Natural killer cell (primary cell): ENCODE results near the gene TNFSF13B. TPM values are rescaled to one million over a fixed set of nuclear protein-coding genes. Genes with fewer than 3 reads are reported as not detected.

Experiments used
- ATAC-seq, 3 donors: fragments of 150-1000 bp in 2 of 3; fragments of 200-7000 bp in 1 of 3; cut with Tn5 transposase; 1 replicate in 1 of 3; 2 replicates in 2 of 3; pipeline ENCODE4 v1.10.0; 2021; ENCODE audit warnings: mild to moderate bottlenecking in 2 of 3, moderate library complexity in 2 of 3
- DNase-seq, 2 donors: peaks; one replicate each; pipeline versions ENCODE4 v3.0.0 to v3.0.0-alpha.2; 2013 to 2021; ENCODE audit warnings: mixed read lengths in 1 of 2
- H3K27ac ChIP-seq: one replicate; pipeline ENCODE4 v1.5.1; 2013; ENCODE audit warnings: mild to moderate bottlenecking, low read length
- H3K27me3 ChIP-seq: one replicate; pipeline ENCODE4 v1.6.1; 2013; ENCODE audit warnings: low read length; ENCODE audit not compliant: control insufficient read depth, insufficient read depth
- H3K36me3 ChIP-seq: one replicate; pipeline ENCODE4 v1.6.1; 2013; ENCODE audit warnings: low read length; ENCODE audit not compliant: control insufficient read depth, insufficient read depth
- H3K4me1 ChIP-seq: one replicate; pipeline ENCODE4 v1.6.1; 2013; ENCODE audit warnings: low read length; ENCODE audit not compliant: control insufficient read depth, insufficient read depth
- H3K4me3 ChIP-seq: one replicate; pipeline ENCODE4 v1.5.1; 2013; ENCODE audit warnings: low read length
- H3K9me3 ChIP-seq: one replicate; pipeline ENCODE4 v1.6.1; 2013; ENCODE audit warnings: low read length; ENCODE audit not compliant: control insufficient read depth, insufficient read depth
- H3K27ac Mint-ChIP-seq, 2 donors: one replicate each; pipeline ENCODE4 v1.8.0; 2022; ENCODE audit warnings: mild to moderate bottlenecking in 2 of 2, mixed read lengths in 2 of 2, moderate library complexity in 1 of 2
- H3K27me3 Mint-ChIP-seq, 2 donors: one replicate each; pipeline ENCODE4 v1.8.0; 2022; ENCODE audit warnings: low read depth in 2 of 2, mixed read lengths in 2 of 2
- H3K36me3 Mint-ChIP-seq: one replicate; pipeline ENCODE4 v1.8.0; 2022; ENCODE audit warnings: mixed read lengths
- H3K4me1 Mint-ChIP-seq, 2 donors: one replicate each; pipeline ENCODE4 v1.8.0; 2022; ENCODE audit warnings: mixed read lengths in 2 of 2
- H3K4me3 Mint-ChIP-seq: one replicate; pipeline ENCODE4 v1.8.0; 2022; ENCODE audit warnings: mild to moderate bottlenecking, moderate library complexity, mixed read lengths
- H3K9me3 Mint-ChIP-seq, 2 donors: one replicate each; pipeline ENCODE4 v1.8.0; 2022; ENCODE audit warnings: mixed read lengths in 2 of 2
- WGBS: methylation state at CpG from one replicate; pipeline ENCODE4 v1.1.7; 2013; ENCODE audit warnings: missing lambda C conversion rate; ENCODE audit not compliant: insufficient coverage; 5-methylcytosine and 5-hydroxymethylcytosine counted together
- intact Hi-C: fragments of 100-400 bp; cut with micrococcal nuclease; formaldehyde crosslinking; loops from one replicate; pipeline ENCODE4 v1.14.2; 2022
- total RNA-seq, 4 donors: library from RNA; stranded (reverse); fragments of 120-200 nt in 1 of 4; gene quantifications; one replicate each; pipeline versions ENCODE4 v1.2.3 to v1.2.4, GENCODE V29; 2013 to 2022
- TF ChIP-seq, protein P1 (sequence below): fragments of 200-600 bp; IDR thresholded peaks from one replicate; pipeline ENCODE4 v1.8.0; 2022; ENCODE audit warnings: antibody characterized with exemption

The TNFSF13B gene
- total RNA-seq, 3 donors from 2014 or later (not counting 1 experiment from before 2014, with no cell fraction given): 4.0 to 9.5 (median 6.3) TPM

GRCh38 chr13:108276060-108276459 is 6.5 kb downstream of the TNFSF13B start:
- Mint-ChIP-seq H3K27me3 (no peaks in the 10 kb centered on the region), H3K36me3 (no peaks in the 10 kb centered on the region), H3K27ac (no peak overlapping the region), H3K4me1 (peaks cover 0 to 8% of the 10 kb centered on the region in 2 donors), H3K4me3 (no peak overlapping the region), H3K9me3 (no peaks in the 10 kb centered on the region)
- H3K4me3 ChIP-seq: no peak overlapping the region
- DNase-seq (no peak), ATAC-seq (no peak)
- 87% methylated on average over 5 of the region's 6 CpGs for WGBS
- no peaks in the 10 kb centered on the region for H3K36me3 ChIP-seq
- no peaks in the 10 kb centered on the region for H3K4me1 ChIP-seq
- TF ChIP-seq, protein P1, sequence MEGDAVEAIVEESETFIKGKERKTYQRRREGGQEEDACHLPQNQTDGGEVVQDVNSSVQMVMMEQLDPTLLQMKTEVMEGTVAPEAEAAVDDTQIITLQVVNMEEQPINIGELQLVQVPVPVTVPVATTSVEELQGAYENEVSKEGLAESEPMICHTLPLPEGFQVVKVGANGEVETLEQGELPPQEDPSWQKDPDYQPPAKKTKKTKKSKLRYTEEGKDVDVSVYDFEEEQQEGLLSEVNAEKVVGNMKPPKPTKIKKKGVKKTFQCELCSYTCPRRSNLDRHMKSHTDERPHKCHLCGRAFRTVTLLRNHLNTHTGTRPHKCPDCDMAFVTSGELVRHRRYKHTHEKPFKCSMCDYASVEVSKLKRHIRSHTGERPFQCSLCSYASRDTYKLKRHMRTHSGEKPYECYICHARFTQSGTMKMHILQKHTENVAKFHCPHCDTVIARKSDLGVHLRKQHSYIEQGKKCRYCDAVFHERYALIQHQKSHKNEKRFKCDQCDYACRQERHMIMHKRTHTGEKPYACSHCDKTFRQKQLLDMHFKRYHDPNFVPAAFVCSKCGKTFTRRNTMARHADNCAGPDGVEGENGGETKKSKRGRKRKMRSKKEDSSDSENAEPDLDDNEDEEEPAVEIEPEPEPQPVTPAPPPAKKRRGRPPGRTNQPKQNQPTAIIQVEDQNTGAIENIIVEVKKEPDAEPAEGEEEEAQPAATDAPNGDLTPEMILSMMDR: no peak
- H3K9me3 ChIP-seq: no peaks in the 10 kb centered on the region
- no peaks in the 10 kb centered on the region for H3K27me3 ChIP-seq
- intact Hi-C loops: no loop called here
- no peak overlapping the region for H3K27ac ChIP-seq

GRCh38 chr13:108278466-108278865 is 8.9 kb downstream of the TNFSF13B start:
- Mint-ChIP-seq H3K9me3 (no peaks in the 10 kb centered on the region), H3K4me3 (no peak overlapping the region), H3K36me3 (no peaks in the 10 kb centered on the region), H3K27me3 (no peaks in the 10 kb centered on the region), H3K4me1 (peaks cover 0 to 6% of the 10 kb centered on the region in 2 donors), H3K27ac (no peak overlapping the region)
- WGBS: no CpG with 5 or more reads among the region's 1 CpG
- H3K4me3 ChIP-seq: no peak overlapping the region
- H3K36me3 ChIP-seq: no peaks in the 10 kb centered on the region
- no peaks in the 10 kb centered on the region for H3K4me1 ChIP-seq
- DNase-seq (no peak), ATAC-seq (no peak)
- TF ChIP-seq, protein P1: no peak
- no peak overlapping the region for H3K27ac ChIP-seq
- intact Hi-C loops: no loop called here
- H3K27me3 ChIP-seq: no peaks in the 10 kb centered on the region
- H3K9me3 ChIP-seq: no peaks in the 10 kb centered on the region

GRCh38 chr13:108281901-108282300 is 12.4 kb downstream of the TNFSF13B start:
- peaks cover 0 to 6% of the 10 kb centered on the region in 2 donors for H3K4me1 Mint-ChIP-seq
- Histone ChIP-seq H3K9me3 (no peaks in the 10 kb centered on the region), H3K27me3 (no peaks in the 10 kb centered on the region), H3K27ac (no peak overlapping the region), H3K4me1 (no peaks in the 10 kb centered on the region), H3K36me3 (no peaks in the 10 kb centered on the region), H3K4me3 (no peak overlapping the region)
- intact Hi-C loops: no loop called here
- H3K27me3 Mint-ChIP-seq: no peaks in the 10 kb centered on the region
- no peak overlapping the region for H3K27ac Mint-ChIP-seq
- ATAC-seq: no peak
- DNase-seq: no peak
- no peak overlapping the region for H3K4me3 Mint-ChIP-seq
- 96% methylated on average over 2 of the region's 4 CpGs for WGBS
- H3K36me3 Mint-ChIP-seq: no peaks in the 10 kb centered on the region
- no peaks in the 10 kb centered on the region for H3K9me3 Mint-ChIP-seq
- TF ChIP-seq, protein P1: no peak

GRCh38 chr13:108283110-108283509 is 13.6 kb downstream of the TNFSF13B start:
- no peaks in the 10 kb centered on the region for H3K27me3 Mint-ChIP-seq
- ATAC-seq (no peak), DNase-seq (no peak)
- intact Hi-C loops: no loop called here
- H3K36me3 ChIP-seq: no peaks in the 10 kb centered on the region
- 80% methylated on average over 3 of the region's 3 CpGs for WGBS
- H3K36me3 Mint-ChIP-seq: no peaks in the 10 kb centered on the region
- H3K4me1 ChIP-seq: no peaks in the 10 kb centered on the region
- peaks cover 0 to under 1% of the 10 kb centered on the region in 2 donors for H3K4me1 Mint-ChIP-seq
- no peak overlapping the region for H3K4me3 ChIP-seq
- no peaks in the 10 kb centered on the region for H3K9me3 Mint-ChIP-seq
- H3K9me3 ChIP-seq: no peaks in the 10 kb centered on the region
- TF ChIP-seq, protein P1: no peak
- H3K27ac ChIP-seq: no peak overlapping the region
- no peaks in the 10 kb centered on the region for H3K27me3 ChIP-seq
- no peak overlapping the region for H3K27ac Mint-ChIP-seq
- H3K4me3 Mint-ChIP-seq: no peak overlapping the region
